ENCODE results near the gene CMYA5. TPM values are rescaled to one million over a fixed set of nuclear protein-coding genes. Genes with fewer than 3 reads are reported as not detected.
A peak's percentile ranks its signal among the peaks of the same experiment; 100 is the strongest.

The CMYA5 gene
- total RNA-seq, 1 experiment from 2014 or later = 0.22 TPM

DNA sequence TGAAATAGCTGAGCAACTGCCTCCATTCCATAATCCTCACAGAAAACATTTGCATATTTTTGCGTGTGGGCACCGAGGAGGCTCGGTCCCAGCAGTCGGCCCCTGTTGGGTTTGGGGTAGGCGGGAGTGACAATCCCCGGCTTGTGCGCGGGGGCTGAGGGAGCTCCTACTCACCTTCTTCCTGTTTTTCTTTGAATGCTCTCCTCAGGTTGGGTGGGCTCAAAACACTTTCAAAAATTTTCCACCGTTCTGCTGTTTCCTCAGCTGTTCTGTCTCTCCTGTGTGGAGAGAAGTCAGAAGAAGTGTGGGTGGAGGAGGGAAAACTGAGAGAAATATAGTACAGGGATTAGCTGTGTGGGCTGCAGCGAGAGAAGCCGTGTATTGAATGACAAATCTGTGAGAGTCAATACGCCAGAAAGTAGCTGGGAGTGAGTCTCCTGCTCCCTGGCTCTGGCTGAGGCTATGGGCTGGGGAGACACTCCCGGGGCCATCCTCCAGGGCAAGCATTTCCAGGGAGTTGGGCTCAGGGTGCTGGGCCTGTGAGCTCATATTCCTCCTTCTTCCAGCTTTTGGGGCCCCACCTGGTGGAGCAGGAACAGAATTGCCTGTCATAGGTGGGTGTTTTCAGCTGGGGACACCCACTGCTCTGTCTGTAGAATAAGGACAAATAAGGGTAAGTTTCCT is 84.7 kb downstream of the CMYA5 start:
- Histone ChIP-seq H3K9me2 (ENCODE audit: insufficient read depth) (no peaks in the 10 kb centered on the region), H3K9me3 (ENCODE audit: control insufficient read depth in 1 of 2, insufficient read depth in 1 of 2, low read depth in 1 of 2, low read length in 2 of 2) (no peaks in the 10 kb centered on the region), H3K27ac (ENCODE audit: low read depth, low read length) (no peak overlapping the region), H3K36me3 (ENCODE audit: control insufficient read depth in 1 of 2, insufficient read depth in 2 of 2, low read length in 2 of 2) (no peaks in the 10 kb centered on the region), H2AFZ (ENCODE audit: low read depth, low read length, poor library complexity, severe bottlenecking) (peak overlapping the region; percentile 46), H3K4me3 (replicated peaks in 1 of 2; ENCODE audit: low read depth in 1 of 2, low read length in 2 of 2) (no peak overlapping the region), H4K20me1 (ENCODE audit: insufficient read depth) (no peaks in the 10 kb centered on the region), H3K27me3 (ENCODE audit: insufficient read depth, low read length) (no peaks in the 10 kb centered on the region), H3K4me1 (ENCODE audit: control insufficient read depth in 1 of 2, insufficient read depth in 2 of 2, low read length in 2 of 2) (peaks cover 0 to 4% of the 10 kb centered on the region in 2 experiments; a peak in 1 of 4 replicates), H3K4me2 (ENCODE audit: low read length) (peak overlapping the region; percentile 9; the same call in 1 of the 2 replicates), H3K79me2 (ENCODE audit: insufficient read depth, low read length) (no peaks in the 10 kb centered on the region), H3K9ac (ENCODE audit: low read length) (no peak overlapping the region)
- DNase-seq (ENCODE audit: low read depth, low spot score) = peak; percentile 41
- ChIA-PET POLR2A (interaction anchor here (0.9 kb wide), 1 partner anchor 80 kb away, joined by 3 read pairs; no protein-coding TSS in a partner anchor), CTCF (interaction anchor here (0.7 to 1.9 kb wide), 12 partner anchors 11 to 793 kb away, joined by 3 to 6 read pairs (median 3); no protein-coding TSS in a partner anchor), RAD21 (ENCODE audit: low non-redundant PET in 1 of 2, low total read pairs in 2 of 2, uncharacterized antibody in 2 of 2, unreplicated experiment in 2 of 2) (interaction anchor here (0.6 to 0.7 kb wide), 2 partner anchors 61 to 183 kb away, joined by 3 read pairs; no protein-coding TSS in a partner anchor)
- TF ChIP-seq ZFX (IDR thresholded peaks at IDR 0.05) = no peak
- TF ChIP-seq, protein P1, sequence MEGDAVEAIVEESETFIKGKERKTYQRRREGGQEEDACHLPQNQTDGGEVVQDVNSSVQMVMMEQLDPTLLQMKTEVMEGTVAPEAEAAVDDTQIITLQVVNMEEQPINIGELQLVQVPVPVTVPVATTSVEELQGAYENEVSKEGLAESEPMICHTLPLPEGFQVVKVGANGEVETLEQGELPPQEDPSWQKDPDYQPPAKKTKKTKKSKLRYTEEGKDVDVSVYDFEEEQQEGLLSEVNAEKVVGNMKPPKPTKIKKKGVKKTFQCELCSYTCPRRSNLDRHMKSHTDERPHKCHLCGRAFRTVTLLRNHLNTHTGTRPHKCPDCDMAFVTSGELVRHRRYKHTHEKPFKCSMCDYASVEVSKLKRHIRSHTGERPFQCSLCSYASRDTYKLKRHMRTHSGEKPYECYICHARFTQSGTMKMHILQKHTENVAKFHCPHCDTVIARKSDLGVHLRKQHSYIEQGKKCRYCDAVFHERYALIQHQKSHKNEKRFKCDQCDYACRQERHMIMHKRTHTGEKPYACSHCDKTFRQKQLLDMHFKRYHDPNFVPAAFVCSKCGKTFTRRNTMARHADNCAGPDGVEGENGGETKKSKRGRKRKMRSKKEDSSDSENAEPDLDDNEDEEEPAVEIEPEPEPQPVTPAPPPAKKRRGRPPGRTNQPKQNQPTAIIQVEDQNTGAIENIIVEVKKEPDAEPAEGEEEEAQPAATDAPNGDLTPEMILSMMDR (IDR thresholded peaks at IDR 0.05 in 2 of 3, conservative IDR thresholded peaks at IDR 0.05 in 1 of 3; ENCODE audit: borderline replicate concordance in 1 of 3, insufficient read depth in 1 of 3, low read depth in 2 of 3, low read length in 2 of 3) = peak; percentile 46 to 73 (median 67); a peak in 5 of 6 replicates
- TF ChIP-seq RAD21 (IDR thresholded peaks at IDR 0.05; ENCODE audit: low read depth) = peak; percentile 63
- ATAC-seq = peak; percentile 100
- intact Hi-C loops (cut with micrococcal nuclease) = no loop called here
- BruUV-seq (replicated peaks) = no TSS peak

DNA sequence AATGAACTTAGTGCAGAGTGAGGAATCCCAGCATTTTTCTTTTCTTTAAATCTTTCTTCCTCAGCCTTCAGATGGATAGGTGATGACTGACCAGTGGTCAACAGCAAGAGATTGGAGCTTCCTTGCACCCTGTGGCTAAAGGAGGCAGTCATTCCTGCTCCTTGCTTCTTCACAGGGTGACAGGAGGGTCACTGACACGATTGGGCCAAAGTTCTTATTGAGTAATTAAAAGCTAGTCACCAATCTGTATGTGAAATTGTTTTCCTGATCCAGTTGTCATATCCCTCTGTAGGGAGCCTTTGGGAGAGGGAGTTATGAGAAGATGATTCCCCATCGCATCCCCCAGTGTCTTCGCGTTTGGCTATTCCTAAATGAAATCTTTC is 85.2 kb downstream of the CMYA5 start:
- ChIA-PET POLR2A (interaction anchor here (0.9 kb wide), 1 partner anchor 79 kb away, joined by 3 read pairs; no protein-coding TSS in a partner anchor), RAD21 (ENCODE audit: low non-redundant PET in 1 of 2, low total read pairs in 2 of 2, uncharacterized antibody in 2 of 2, unreplicated experiment in 2 of 2) (interaction anchor here in 1 of 2 experiments (0.7 kb wide), 1 partner anchor 184 kb away, joined by 3 read pairs; no protein-coding TSS in a partner anchor), CTCF (interaction anchor here (0.7 to 1.9 kb wide), 11 partner anchors 11 to 793 kb away, joined by 3 to 6 read pairs (median 3); no protein-coding TSS in a partner anchor)
- intact Hi-C loops (cut with micrococcal nuclease) = no loop called here
- no peak overlapping the region for H3K9ac ChIP-seq (ENCODE audit: low read length)
- no peaks in the 10 kb centered on the region for H3K36me3 ChIP-seq (ENCODE audit: control insufficient read depth in 1 of 2, insufficient read depth in 2 of 2, low read length in 2 of 2)
- no peaks in the 10 kb centered on the region for H4K20me1 ChIP-seq (ENCODE audit: insufficient read depth)
- no peaks in the 10 kb centered on the region for H3K27me3 ChIP-seq (ENCODE audit: insufficient read depth, low read length)
- no peak overlapping the region for H3K4me2 ChIP-seq (ENCODE audit: low read length)
- no peak overlapping the region for H3K27ac ChIP-seq (ENCODE audit: low read depth, low read length)
- H3K4me1 ChIP-seq (ENCODE audit: control insufficient read depth in 1 of 2, insufficient read depth in 2 of 2, low read length in 2 of 2) = peaks cover 0 to 4% of the 10 kb centered on the region in 2 experiments; a peak in 1 of 4 replicates
- DNase-seq (ENCODE audit: low read depth, low spot score) = no peak
- H3K4me3 ChIP-seq (replicated peaks in 1 of 2; ENCODE audit: low read depth in 1 of 2, low read length in 2 of 2) = no peak overlapping the region
- no peaks in the 10 kb centered on the region for H3K9me3 ChIP-seq (ENCODE audit: control insufficient read depth in 1 of 2, insufficient read depth in 1 of 2, low read depth in 1 of 2, low read length in 2 of 2)
- H3K79me2 ChIP-seq (ENCODE audit: insufficient read depth, low read length) = no peaks in the 10 kb centered on the region
- peak; percentile 29 for ATAC-seq
- H2AFZ ChIP-seq (ENCODE audit: low read depth, low read length, poor library complexity, severe bottlenecking) = no peak overlapping the region
- no peaks in the 10 kb centered on the region for H3K9me2 ChIP-seq (ENCODE audit: insufficient read depth)
- no TSS peak for BruUV-seq (replicated peaks)
- TF ChIP-seq EGR1 (IDR thresholded peaks at IDR 0.05; ENCODE audit: low read depth) = no peak
- TF ChIP-seq ELF1 (IDR thresholded peaks at IDR 0.05; ENCODE audit: borderline replicate concordance, low read depth) = no peak
- no peak for TF ChIP-seq FOSL1 (IDR thresholded peaks at IDR 0.05; ENCODE audit: low read depth)
- TF ChIP-seq POLR2AphosphoS5 (IDR thresholded peaks at IDR 0.05; ENCODE audit: low read depth, low read length) = no peak
- no peak for TF ChIP-seq EZH2phosphoT487 (IDR thresholded peaks at IDR 0.05; ENCODE audit: borderline replicate concordance)
- no peak for TF ChIP-seq JUND (IDR thresholded peaks at IDR 0.05)
- TF ChIP-seq SP1 (IDR thresholded peaks at IDR 0.05; ENCODE audit: low read depth) = no peak
- no peak for TF ChIP-seq ZNF274 (IDR thresholded peaks at IDR 0.05; ENCODE audit: low read depth, low read length)
- no peak for TF ChIP-seq SIN3A (IDR thresholded peaks at IDR 0.05; ENCODE audit: low read depth)
- no peak for TF ChIP-seq TCF7L2 (IDR thresholded peaks at IDR 0.05; ENCODE audit: borderline replicate concordance, extremely low read depth, insufficient read depth, insufficient read length)
- no peak for TF ChIP-seq CEBPB (IDR thresholded peaks at IDR 0.05; ENCODE audit: low read depth)
- TF ChIP-seq, protein P2, sequence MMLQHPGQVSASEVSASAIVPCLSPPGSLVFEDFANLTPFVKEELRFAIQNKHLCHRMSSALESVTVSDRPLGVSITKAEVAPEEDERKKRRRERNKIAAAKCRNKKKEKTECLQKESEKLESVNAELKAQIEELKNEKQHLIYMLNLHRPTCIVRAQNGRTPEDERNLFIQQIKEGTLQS (IDR thresholded peaks at IDR 0.05) = no peak
- TF ChIP-seq, protein P3, sequence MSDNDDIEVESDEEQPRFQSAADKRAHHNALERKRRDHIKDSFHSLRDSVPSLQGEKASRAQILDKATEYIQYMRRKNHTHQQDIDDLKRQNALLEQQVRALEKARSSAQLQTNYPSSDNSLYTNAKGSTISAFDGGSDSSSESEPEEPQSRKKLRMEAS (IDR thresholded peaks at IDR 0.05) = no peak

All from HCT116 (cell line).